HepG2 (cell line): ENCODE measurements around the gene OST4. TPM values are rescaled to one million over a fixed set of nuclear protein-coding genes. Genes with fewer than 3 reads are reported as not detected.
A peak's percentile ranks its signal among the peaks of the same experiment; 100 is the strongest.

Source experiments
- ARNT2 ChIP-seq: sonication (generic); formaldehyde crosslinking; IDR thresholded peaks from 2 replicates; pipeline ENCODE4 v1.8.0; 2022; ENCODE audit warnings: mild to moderate bottlenecking, low read depth, missing genetic modification reagents, moderate library complexity
- ATF4 ChIP-seq, 2 experiments: fragments of 450-650 bp in 1 of 2; sonication (generic) in 1 of 2; formaldehyde crosslinking; IDR thresholded peaks; 2 replicates each; pipeline versions ENCODE4 v1.5.0 to v1.8.0; 2020 to 2022; ENCODE audit warnings: mild to moderate bottlenecking in 1 of 2, missing genetic modification reagents in 1 of 2
- CC2D1A ChIP-seq: sonication (generic); formaldehyde crosslinking; IDR thresholded peaks from 2 replicates; pipeline ENCODE4 v1.8.1; 2023; ENCODE audit warnings: mild to moderate bottlenecking, missing genetic modification reagents
- CHCHD3 ChIP-seq: sonication (generic); formaldehyde crosslinking; IDR thresholded peaks from 2 replicates; pipeline ENCODE4 v1.8.0; 2022; ENCODE audit warnings: mild to moderate bottlenecking, missing genetic modification reagents, moderate library complexity
- DMAP1 ChIP-seq: IDR thresholded peaks from 2 replicates; pipeline ENCODE4 v1.6.1; 2016
- GABPB1 ChIP-seq: IDR thresholded peaks from 2 replicates; pipeline ENCODE4 v1.6.1; 2016; ENCODE audit warnings: mild to moderate bottlenecking, missing genetic modification reagents, moderate library complexity, missing compliant biosample characterization
- GATAD2A ChIP-seq: IDR thresholded peaks from 2 replicates; pipeline ENCODE4 v1.6.1; 2016
- HOXA5 ChIP-seq: sonication (generic); formaldehyde crosslinking; IDR thresholded peaks from 2 replicates; pipeline ENCODE4 v1.4.0; 2020; ENCODE audit warnings: missing genetic modification reagents
- MED1 ChIP-seq: sonication (generic); formaldehyde crosslinking; IDR thresholded peaks from 2 replicates; pipeline ENCODE4 v1.4.0; 2020; ENCODE audit warnings: missing genetic modification reagents
- NFYC ChIP-seq: IDR thresholded peaks from 2 replicates; pipeline ENCODE4 v1.6.1; 2016; ENCODE audit warnings: missing genetic modification reagents, missing compliant biosample characterization
- NR2F6 ChIP-seq, 2 experiments: IDR thresholded peaks; 2 replicates each; pipeline ENCODE4 v1.6.1; 2016; ENCODE audit warnings: antibody characterized with exemption in 1 of 2, mild to moderate bottlenecking in 1 of 2
- RBFOX2 ChIP-seq: fragments of 200-400 bp; formaldehyde crosslinking; IDR thresholded peaks from 2 replicates; pipeline ENCODE4 v1.6.1; 2017; ENCODE audit warnings: low read depth, mild to moderate bottlenecking, low read length
- RFXAP ChIP-seq: sonication (generic); formaldehyde crosslinking; IDR thresholded peaks from 2 replicates; pipeline ENCODE4 v1.4.0; 2020; ENCODE audit warnings: missing genetic modification reagents, borderline replicate concordance
- SAFB2 ChIP-seq: sonication (generic); formaldehyde crosslinking; IDR thresholded peaks from 2 replicates; pipeline ENCODE4 v1.5.1; 2020; ENCODE audit warnings: missing genetic modification reagents, low read depth, mild to moderate bottlenecking, borderline replicate concordance
- ZBED4 ChIP-seq: sonication (generic); formaldehyde crosslinking; IDR thresholded peaks from 2 replicates; pipeline ENCODE4 v1.4.0; 2020; ENCODE audit warnings: missing genetic modification reagents, borderline replicate concordance
- ZFY ChIP-seq: sonication (generic); formaldehyde crosslinking; IDR thresholded peaks from 2 replicates; pipeline ENCODE4 v1.4.0; 2020; ENCODE audit warnings: missing genetic modification reagents
- ZNF350 ChIP-seq: sonication (generic); formaldehyde crosslinking; IDR thresholded peaks from 2 replicates; pipeline ENCODE4 v1.4.0; 2020; ENCODE audit warnings: mild to moderate bottlenecking, low read depth, missing genetic modification reagents, borderline replicate concordance
- ZNF441 ChIP-seq: sonication (generic); formaldehyde crosslinking; IDR thresholded peaks from 2 replicates; pipeline ENCODE4 v1.7.0; 2021; ENCODE audit warnings: missing genetic modification reagents, borderline replicate concordance
- ZNF788 ChIP-seq: sonication (generic); formaldehyde crosslinking; IDR thresholded peaks from 2 replicates; pipeline ENCODE4 v1.5.0; 2020; ENCODE audit warnings: mild to moderate bottlenecking, missing genetic modification reagents, borderline replicate concordance
- ZSCAN20 ChIP-seq: sonication (generic); formaldehyde crosslinking; IDR thresholded peaks from 2 replicates; pipeline ENCODE4 v1.4.0; 2020; ENCODE audit warnings: missing genetic modification reagents, mild to moderate bottlenecking, borderline replicate concordance
- polyA plus RNA-seq, 8 experiments: library from polyadenylated mRNA; depleted of rRNA in 3 of 8; stranded (reverse) in 7 of 8; unstranded in 1 of 8; fragments of >200 nt; fragmentation: Illumina TruSeq in 4 of 8; extraction: Trizol in 4 of 8; gene quantifications; 2 replicates each; pipeline versions ENCODE4 v1.2.1 to v1.2.3, GENCODE V29; 2011 to 2016; ENCODE audit warnings: low read depth in 4 of 8, missing spikeins in 1 of 8, mixed read lengths in 1 of 8; ENCODE audit not compliant: insufficient read depth in 1 of 8
- total RNA-seq, 5 experiments: library from RNA; depleted of rRNA; stranded (reverse); fragments of >200 nt; fragmentation: Illumina TruSeq; extraction: Trizol; gene quantifications; 2 replicates each; pipeline ENCODE4 v1.2.3, GENCODE V29; 2016; ENCODE audit warnings: low read depth in 1 of 5
- TF ChIP-seq, protein P1 (sequence below): sonication (generic); formaldehyde crosslinking; IDR thresholded peaks from 2 replicates; pipeline ENCODE4 v1.4.0; 2020; ENCODE audit warnings: missing genetic modification reagents

Gene OST4
- total and polyA plus RNA-seq, 2 of the 13 experiments (the other 11 are each of a cell fraction or from before 2014, with no cell fraction given): 498 to 584 TPM

DNA sequence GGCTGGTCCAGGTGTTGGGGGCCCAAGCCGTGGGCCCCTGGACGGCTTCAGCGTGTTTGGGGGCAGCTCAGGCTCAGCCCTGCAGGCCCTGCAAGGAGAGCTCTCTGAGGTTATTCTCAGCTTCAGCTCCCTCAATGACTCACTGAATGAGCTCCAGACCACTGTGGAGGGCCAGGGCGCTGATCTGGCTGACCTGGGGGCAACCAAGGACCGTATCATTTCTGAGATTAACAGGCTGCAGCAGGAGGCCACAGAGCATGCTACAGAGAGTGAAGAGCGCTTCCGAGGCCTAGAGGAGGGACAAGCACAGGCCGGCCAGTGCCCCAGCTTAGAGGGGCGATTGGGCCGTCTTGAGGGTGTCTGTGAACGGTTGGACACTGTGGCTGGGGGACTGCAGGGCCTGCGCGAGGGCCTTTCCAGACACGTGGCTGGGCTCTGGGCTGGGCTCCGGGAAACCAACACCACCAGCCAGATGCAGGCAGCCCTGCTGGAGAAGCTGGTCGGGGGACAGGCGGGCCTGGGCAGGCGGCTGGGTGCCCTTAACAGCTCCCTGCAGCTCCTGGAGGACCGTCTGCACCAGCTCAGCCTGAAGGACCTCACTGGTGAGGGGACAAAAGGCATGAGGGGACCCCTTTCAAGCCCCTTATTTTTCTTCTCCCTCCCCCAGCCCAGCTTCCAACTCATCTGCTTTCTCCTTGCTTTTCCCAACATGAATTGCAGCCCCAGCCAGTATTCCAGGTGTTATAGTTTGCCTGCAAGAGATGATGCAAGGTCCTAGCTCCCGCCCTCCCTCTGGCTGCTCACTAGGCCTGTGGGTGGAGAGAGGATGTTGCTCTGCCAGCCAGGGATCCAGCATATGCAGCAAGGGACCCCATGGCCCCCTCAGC, 12.2 kb upstream of the OST4 start (continued):
- TF ChIP-seq ZNF788 (CRISPR knock-in tag): 0 out of 2 replicates have a peak, but pooled peaks have one; percentile 33
- TF ChIP-seq GATAD2A (CRISPR knock-in tag): 0 out of 2 replicates have a peak, but pooled peaks have one; percentile 17
- 0 out of 2 replicates have a peak, but pooled peaks have one; percentile 39 for TF ChIP-seq RFXAP (CRISPR knock-in tag)
- peak; percentile 30; the same call in 1 of the 2 replicates for TF ChIP-seq GABPB1 (CRISPR knock-in tag)
- TF ChIP-seq ATF4 (CRISPR knock-in tag; IDR thresholded peaks at IDR 0.05): peak in 1 of 2 experiments; percentile 94; a peak in 2 of 4 replicates
- TF ChIP-seq, protein P1, sequence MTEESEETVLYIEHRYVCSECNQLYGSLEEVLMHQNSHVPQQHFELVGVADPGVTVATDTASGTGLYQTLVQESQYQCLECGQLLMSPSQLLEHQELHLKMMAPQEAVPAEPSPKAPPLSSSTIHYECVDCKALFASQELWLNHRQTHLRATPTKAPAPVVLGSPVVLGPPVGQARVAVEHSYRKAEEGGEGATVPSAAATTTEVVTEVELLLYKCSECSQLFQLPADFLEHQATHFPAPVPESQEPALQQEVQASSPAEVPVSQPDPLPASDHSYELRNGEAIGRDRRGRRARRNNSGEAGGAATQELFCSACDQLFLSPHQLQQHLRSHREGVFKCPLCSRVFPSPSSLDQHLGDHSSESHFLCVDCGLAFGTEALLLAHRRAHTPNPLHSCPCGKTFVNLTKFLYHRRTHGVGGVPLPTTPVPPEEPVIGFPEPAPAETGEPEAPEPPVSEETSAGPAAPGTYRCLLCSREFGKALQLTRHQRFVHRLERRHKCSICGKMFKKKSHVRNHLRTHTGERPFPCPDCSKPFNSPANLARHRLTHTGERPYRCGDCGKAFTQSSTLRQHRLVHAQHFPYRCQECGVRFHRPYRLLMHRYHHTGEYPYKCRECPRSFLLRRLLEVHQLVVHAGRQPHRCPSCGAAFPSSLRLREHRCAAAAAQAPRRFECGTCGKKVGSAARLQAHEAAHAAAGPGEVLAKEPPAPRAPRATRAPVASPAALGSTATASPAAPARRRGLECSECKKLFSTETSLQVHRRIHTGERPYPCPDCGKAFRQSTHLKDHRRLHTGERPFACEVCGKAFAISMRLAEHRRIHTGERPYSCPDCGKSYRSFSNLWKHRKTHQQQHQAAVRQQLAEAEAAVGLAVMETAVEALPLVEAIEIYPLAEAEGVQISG: peak; percentile 68
- TF ChIP-seq ARNT2 (CRISPR knock-in tag): 0 out of 2 replicates have a peak, but pooled peaks have one; percentile 33
- no peak for TF ChIP-seq ZNF350
- TF ChIP-seq SAFB2: 0 out of 2 replicates have a peak, but pooled peaks have one; percentile 15
- TF ChIP-seq ZSCAN20 (CRISPR knock-in tag): no peak
- 0 out of 2 replicates have a peak, but pooled peaks have one; percentile 29 for TF ChIP-seq DMAP1 (CRISPR knock-in tag)
- 0 out of 2 replicates have a peak, but pooled peaks have one; percentile 36 for TF ChIP-seq HOXA5 (CRISPR knock-in tag)
- no peak for TF ChIP-seq NFYC
- TF ChIP-seq CC2D1A (CRISPR knock-in tag): 0 out of 2 replicates have a peak, but pooled peaks have one; percentile 53
- TF ChIP-seq CHCHD3 (CRISPR knock-in tag): peak; percentile 58; the same call in 1 of the 2 replicates
- no peak for TF ChIP-seq ZNF441 (CRISPR knock-in tag)
- 0 out of 2 replicates have a peak, but pooled peaks have one; percentile 35 for TF ChIP-seq ZBED4 (CRISPR knock-in tag)
- no peak for TF ChIP-seq NR2F6 (IDR thresholded peaks at IDR 0.05)
- TF ChIP-seq NR2F6 (CRISPR knock-in tag; IDR thresholded peaks at IDR 0.05): 0 out of 2 replicates have a peak, but pooled peaks have one; percentile 4
- TF ChIP-seq RBFOX2: peak; percentile 26; the same call in 1 of the 2 replicates
- TF ChIP-seq MED1 (CRISPR knock-in tag): peak; percentile 37; the same call in 1 of the 2 replicates
- peak; percentile 54; the same call in 1 of the 2 replicates for TF ChIP-seq ZFY (CRISPR knock-in tag)
